ENCODE data around the gene HS3ST4. TPM values are rescaled to one million over a fixed set of nuclear protein-coding genes. Genes with fewer than 3 reads are reported as not detected.

HS3ST4 gene
- total and polyA plus RNA-seq, 2 of the 4 experiments (the other 2 are of a cell fraction), result not detected

DNA sequence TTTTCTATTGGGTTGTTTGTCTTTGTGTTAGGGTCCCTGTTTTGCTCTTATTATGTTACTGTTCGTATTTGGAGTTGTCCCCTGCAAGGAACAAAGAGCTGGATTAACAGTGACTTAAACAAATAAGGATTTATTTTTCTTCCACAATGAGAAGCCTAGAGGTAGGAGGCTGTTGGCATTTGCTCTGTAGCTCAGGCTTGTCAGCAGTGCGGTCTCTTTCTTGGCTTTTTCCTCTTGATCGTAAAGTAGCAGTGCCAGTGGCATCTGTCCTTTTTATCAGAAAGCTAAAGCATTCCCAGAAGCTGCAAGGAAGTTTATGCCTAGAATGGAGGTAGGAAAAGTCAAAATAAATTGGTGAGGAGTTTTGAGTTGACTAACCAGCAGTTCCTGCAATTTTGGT, 154.1 kb downstream of the HS3ST4 start:
- H3K4me2 ChIP-seq (ENCODE audit: low read depth, low read length), result no peak overlapping the region
- no peak overlapping the region for H2BK20ac ChIP-seq (ENCODE audit: low read depth, low read length)
- no peak overlapping the region for H4K8ac ChIP-seq (ENCODE audit: low read depth in 2 of 2, low read length in 2 of 2)
- no peak overlapping the region for H2AK5ac ChIP-seq (ENCODE audit: low read depth, low read length)
- H3K36me3 ChIP-seq (ENCODE audit: control insufficient read depth, insufficient read depth, low read length), result no peaks in the 10 kb centered on the region
- H3K9ac ChIP-seq (ENCODE audit: low read depth, low read length), result no peak overlapping the region
- in situ Hi-C loops (cut with MboI; ENCODE audit: low sequenced_read_pairs) (loop anchor here (25.0 kb wide), 2 partner anchors 1541 to 1616 kb away; no protein-coding TSS in a partner anchor), intact Hi-C loops (cut with micrococcal nuclease) (no loop called here), dilution Hi-C loops (cut with HindIII; ENCODE audit: low sequenced_read_pairs, unreplicated experiment) (no loop called here)
- ChIA-PET CTCF (no interaction called here), POLR2A (ENCODE audit: unreplicated experiment) (no interaction called here)
- no peak overlapping the region for H3K27ac ChIP-seq (ENCODE audit: insufficient read depth, low read length)
- 43% methylated on average over 1 of the region's 3 CpGs; no CpG with 5 or more reads in 1 of the 2 experiments for WGBS, 2 experiments (ENCODE audit: extremely low coverage in 2 of 2, insufficient read length in 1 of 2)
- no peak overlapping the region for H3K4ac ChIP-seq (ENCODE audit: low read depth, low read length)
- H2BK15ac ChIP-seq (ENCODE audit: low read depth, low read length), result no peak overlapping the region
- H3K9me1 ChIP-seq (ENCODE audit: insufficient read depth, low read length), result no peaks in the 10 kb centered on the region
- H4K5ac ChIP-seq (ENCODE audit: low read depth, low read length), result no peak overlapping the region
- H3K4me1 ChIP-seq (ENCODE audit: control insufficient read depth, insufficient read depth, low read length), result no peaks in the 10 kb centered on the region
- H2BK5ac ChIP-seq (ENCODE audit: low read depth, low read length, poor library complexity, severe bottlenecking), result no peak overlapping the region
- no peak for TF ChIP-seq RAD21 (IDR thresholded peaks at IDR 0.05; ENCODE audit: low read length)
- TF ChIP-seq MXI1 (IDR thresholded peaks at IDR 0.05; ENCODE audit: borderline replicate concordance, low read depth, low read length), result no peak
- TF ChIP-seq MAZ (IDR thresholded peaks at IDR 0.05; ENCODE audit: borderline replicate concordance, low read depth, low read length), result no peak
- TF ChIP-seq RFX5 (IDR thresholded peaks at IDR 0.05; ENCODE audit: low read depth, low read length), result no peak
- BruUV-seq (replicated peaks), result no TSS peak
- H2BK120ac ChIP-seq (ENCODE audit: low read depth, low read length), result no peak overlapping the region
- H3K79me1 ChIP-seq (ENCODE audit: low read depth in 1 of 2, low read length in 2 of 2), result no peaks in the 10 kb centered on the region
- no peak overlapping the region for H3K23ac ChIP-seq (ENCODE audit: low read depth, low read length)
- ATAC-seq (ENCODE audit: low read depth) (no peak), DNase-seq (no peak)
- H3K27me3 ChIP-seq (ENCODE audit: control insufficient read depth, insufficient read depth, low read length), result no peaks in the 10 kb centered on the region
- no peak overlapping the region for H4K91ac ChIP-seq (ENCODE audit: insufficient read depth, low read depth, low read length)
- H3K4me3 ChIP-seq (ENCODE audit: insufficient read depth, low read depth, low read length), result no peak overlapping the region
- no peak overlapping the region for H3K56ac ChIP-seq (ENCODE audit: extremely low read depth, insufficient read depth, low read length)
- no peaks in the 10 kb centered on the region for H3K9me3 ChIP-seq (ENCODE audit: control insufficient read depth, insufficient read depth, low read length)
- no peak overlapping the region for H3K18ac ChIP-seq (ENCODE audit: low read depth, low read length)
- no peak overlapping the region for H3K14ac ChIP-seq (replicated peaks; ENCODE audit: low read depth, low read length)
- H2AK9ac ChIP-seq (replicated peaks; ENCODE audit: low read depth, low read length, poor library complexity), result no peak overlapping the region
- H4K20me1 ChIP-seq (ENCODE audit: insufficient read depth, low read length), result no peaks in the 10 kb centered on the region
- H2AFZ ChIP-seq (replicated peaks; ENCODE audit: low read length, poor library complexity), result no peak overlapping the region

Measured in IMR-90 (cell line).